HG03575 (cell line): ENCODE data around the gene CC2D2B.
A peak's percentile ranks its signal among the peaks of the same experiment; 100 is the strongest.
"Not testable (repeated sequence)": the region's sequence is repeated elsewhere in the genome, so short reads cannot be mapped to it uniquely, and the experiment has no call there.

Source experiments
- ATAC-seq: cut with Tn5 transposase; IDR thresholded peaks from one replicate; pipeline ENCODE4 v1.9.1; 2021; ENCODE audit not compliant: unreplicated experiment, insufficient number of reproducible peaks, low FRiP score; ENCODE audit errors: extremely low read depth

The CC2D2B gene

DNA sequence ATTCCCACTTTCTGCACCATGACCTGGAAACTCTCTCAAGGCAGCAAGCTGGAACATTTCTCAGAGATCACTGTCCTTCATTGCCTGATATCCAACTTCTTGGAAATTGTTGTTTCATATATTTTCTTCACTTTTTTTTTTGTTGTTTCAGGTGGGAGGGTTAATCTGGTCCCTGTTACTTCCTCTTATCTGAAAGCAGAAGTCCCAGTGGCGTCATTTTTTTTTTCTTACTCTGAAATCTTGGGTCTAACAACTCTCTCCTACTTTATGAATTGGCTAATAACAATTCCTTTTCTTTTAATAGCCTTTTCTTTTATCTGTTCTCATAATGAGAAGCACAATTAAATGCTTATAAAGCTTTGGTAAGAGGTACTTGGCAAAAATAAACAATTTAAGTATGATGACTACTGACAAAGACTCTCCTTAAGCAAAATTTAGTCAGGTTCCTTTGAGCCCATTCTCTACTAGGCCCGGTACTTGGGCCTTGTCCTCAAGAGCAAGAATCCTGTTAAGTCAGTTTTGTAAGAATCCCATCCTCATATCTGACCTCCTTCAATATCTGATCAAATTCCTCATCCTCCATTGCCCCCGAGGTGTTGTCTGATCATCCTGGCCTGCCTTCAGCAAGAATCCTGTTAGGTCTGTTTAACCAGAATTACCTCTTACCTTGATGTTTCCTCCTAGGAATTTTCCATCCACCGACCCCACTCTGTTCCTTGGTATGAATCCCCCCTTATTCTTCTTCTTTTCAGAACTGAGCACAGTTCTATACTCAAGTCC is 11.5 kb upstream of the CC2D2B start:
- ATAC-seq: no peak

DNA sequence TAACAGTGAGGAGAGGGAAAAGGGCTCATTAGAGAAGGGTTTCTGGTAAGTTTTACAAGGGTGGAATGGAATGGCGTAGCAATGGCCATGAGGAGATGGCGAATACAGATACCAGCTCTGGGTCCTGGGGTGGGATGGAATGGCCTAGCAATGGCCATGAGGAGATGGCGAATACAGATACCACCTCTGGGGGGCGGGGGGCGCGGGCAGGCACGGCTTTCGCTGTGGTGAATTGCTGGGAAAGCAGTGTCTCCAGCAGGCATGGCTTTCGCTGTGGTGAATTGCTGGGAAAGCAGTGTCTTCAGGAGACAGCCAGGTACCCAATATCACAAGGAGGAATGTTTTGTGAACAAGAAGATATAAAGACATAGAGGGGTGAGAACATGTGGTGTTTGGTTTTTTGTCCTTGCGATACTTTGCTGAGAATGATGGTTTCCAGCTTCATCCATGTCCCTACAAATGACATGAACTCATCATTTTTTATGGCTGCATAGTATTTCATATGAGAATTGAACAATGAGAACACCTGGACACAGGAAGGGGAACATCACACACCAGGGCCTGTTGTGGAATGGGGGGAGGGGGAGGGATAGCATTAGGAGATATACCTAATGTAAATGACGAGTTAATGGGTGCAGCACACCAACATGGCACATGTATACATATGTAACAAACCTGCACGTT is 1.7 kb upstream of the CC2D2B start:
- ATAC-seq: not testable (repeated sequence)

DNA sequence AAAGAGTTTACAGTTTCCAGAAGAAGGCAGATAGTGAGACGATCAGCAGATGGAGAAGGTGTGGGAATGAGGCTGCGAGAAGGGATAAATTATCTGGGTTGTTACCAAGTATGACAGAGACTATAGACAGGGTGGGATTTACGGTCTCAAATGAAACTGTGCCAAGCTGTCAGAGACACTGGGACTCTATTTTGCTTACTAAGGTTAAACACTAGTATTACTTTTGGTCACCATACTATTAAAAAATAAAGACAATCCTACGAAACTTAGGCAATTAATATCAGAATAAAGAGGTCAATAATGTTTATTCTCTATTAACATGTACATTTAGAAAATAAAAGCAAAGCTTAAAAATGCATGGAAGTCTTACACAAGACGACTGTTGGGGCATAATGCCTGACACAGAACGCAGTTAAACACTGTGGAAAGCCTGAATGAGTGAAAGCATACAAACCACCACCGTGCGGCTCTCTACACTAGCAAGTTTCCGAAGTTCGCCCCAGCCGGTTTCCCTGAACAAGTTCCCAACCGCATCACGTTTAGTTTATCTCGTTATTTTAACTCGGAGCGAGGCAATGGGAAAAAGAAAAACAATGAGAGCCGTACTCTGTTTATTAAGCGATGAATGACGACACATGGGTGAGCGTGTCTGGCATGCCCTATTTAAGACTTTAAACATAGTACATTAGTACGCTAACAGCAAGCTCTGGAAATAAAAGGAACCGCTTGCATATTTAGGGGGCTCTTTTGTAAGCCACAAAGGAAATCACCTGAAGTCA is 909 bp upstream of the CC2D2B start:
- no peak for ATAC-seq

DNA sequence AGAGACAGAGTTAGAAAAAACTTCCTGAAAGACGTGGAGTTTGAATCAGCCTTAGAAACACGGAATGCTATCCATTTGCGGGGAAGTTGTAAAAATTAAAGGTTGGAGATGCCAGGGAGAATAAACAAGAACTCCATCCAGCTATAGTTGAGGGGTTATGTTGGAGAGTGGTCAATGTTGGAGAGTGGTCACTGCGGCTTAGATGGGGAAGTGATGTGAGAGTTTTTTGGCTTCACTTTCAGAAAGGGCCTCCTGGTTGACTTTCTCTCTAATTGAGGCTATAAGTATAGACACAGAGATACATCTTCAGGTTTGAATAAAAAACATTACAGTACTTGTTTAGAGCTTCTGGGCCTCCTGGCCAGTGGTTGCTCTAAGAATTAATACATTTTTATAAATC is 675 bp downstream of the CC2D2B start:
- ATAC-seq: no peak

DNA sequence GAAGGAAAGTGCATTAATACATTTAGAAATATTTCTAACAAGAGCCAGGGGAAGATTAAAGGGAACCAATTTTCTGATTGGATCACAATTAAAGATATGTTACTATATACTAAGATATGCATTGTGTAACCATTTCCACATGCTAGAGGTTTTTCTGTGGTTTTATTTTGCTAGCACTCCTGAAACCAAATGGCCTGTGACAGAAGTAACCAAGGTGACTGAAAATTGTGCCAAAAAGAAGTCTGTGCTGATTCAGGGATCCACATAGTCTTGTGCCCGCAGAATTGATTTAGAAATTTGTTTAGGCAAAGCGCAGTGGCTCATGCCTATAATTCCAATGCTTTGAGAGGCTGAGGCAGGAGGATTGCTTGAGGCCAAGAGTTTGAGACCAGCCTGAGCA is 1.8 kb downstream of the CC2D2B start:
- no peak for ATAC-seq

DNA sequence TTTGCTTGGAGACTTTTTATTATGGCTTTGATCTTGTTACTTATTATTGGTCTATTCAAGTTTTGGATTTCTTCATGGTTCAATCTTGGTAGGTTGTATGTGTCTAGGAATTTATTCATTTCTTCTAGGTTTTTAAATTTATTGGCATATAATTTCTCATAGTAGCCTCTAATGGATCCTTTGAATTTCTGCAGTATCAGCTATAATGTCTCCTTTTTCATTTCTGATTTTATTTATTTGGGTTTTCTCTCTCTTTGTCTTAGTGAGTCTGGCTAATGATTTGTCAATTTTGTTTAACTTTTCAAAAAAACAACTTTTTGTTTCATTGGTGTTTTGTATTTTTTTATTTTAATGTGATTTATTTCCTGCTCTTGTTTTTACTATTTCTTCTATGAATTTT is 8.3 kb downstream of the CC2D2B start:
- not testable (repeated sequence) for ATAC-seq

DNA sequence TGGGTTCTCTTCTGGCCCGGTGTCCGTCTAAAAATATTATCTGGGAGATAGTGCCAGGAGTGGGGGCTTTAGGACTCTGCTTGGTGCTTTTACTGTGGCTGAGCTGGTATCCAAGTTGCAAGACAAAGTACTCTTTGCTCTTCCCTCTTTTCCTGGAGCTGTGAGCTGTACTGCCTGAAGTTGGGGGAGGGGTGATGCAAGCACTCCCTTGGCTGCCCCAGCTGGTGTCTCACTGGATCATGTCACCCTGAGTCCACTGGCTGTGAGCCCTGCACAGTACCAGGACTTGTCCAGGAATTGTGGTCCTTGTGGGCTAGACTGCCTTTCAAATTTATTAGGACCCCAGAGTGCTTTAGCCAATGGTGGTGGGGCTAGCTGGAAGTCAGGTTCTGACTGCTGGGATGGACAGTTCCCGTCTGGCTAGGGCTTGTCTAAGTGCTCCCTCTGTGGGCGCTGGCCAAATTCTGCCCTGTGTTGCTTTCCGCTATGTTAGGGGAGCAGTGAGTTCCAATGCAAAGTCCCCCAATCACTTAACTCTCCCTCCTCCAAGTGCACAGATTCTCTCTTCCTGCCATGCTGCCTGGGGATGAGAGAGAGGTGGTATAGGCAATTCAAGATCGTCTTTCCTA is 13.1 kb downstream of the CC2D2B start:
- no peak for ATAC-seq

DNA sequence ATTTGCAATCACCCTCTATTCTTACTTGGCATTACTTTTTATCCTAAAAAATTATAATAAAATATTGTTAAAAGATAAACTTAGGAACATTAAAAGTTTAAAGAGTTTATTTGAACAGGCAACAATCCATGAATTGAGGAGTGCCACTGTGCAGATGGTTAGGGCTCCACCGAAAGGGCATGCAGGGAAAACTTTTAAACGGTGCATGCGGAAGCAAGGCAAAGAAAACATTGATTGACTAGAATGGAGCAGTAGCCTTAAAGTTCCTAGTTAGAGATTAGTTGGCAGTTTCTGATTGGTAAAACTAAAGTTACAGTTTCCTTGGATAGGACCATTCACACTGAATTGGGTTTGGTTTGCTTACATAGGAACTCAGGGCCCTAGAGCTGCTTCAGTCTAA is 17.3 kb downstream of the CC2D2B start:
- no peak for ATAC-seq

DNA sequence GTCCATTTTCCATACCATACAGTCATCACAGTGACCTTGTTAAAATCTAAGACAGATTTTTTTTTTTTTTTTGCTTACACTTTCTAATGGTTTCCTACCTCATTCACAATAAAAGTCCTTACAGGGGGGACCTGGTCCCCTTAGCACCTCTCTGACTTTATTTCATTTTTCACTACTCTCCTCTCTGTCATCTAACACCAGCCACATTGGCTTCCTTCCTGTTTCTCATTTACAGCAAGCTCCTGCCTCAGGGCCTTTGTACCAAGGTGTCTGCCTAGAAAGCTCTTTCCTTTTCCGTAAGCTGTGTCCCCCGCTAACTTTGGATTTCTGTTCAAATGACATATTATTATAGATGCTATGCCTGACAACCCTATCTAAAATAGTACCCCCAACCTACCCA is 27.7 kb downstream of the CC2D2B start:
- no peak for ATAC-seq

DNA sequence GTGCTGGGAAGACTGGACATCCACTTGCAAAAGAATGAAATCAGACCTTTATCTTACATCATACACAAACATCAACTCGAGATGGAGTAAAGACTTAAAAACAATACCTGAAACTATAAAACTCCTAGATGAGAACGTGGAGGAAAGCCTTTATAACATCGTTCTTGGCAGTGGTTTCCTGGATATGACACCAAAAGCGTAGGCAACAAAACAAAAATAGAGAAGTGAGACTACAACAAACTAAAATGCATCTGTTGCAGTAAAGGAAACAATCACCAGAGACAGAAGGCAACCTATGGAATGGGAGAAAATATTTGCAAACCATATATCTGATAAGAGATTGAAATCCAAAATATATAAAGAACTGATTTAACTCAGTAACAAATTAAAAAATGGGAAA is 33.3 kb downstream of the CC2D2B start:
- no peak for ATAC-seq

DNA sequence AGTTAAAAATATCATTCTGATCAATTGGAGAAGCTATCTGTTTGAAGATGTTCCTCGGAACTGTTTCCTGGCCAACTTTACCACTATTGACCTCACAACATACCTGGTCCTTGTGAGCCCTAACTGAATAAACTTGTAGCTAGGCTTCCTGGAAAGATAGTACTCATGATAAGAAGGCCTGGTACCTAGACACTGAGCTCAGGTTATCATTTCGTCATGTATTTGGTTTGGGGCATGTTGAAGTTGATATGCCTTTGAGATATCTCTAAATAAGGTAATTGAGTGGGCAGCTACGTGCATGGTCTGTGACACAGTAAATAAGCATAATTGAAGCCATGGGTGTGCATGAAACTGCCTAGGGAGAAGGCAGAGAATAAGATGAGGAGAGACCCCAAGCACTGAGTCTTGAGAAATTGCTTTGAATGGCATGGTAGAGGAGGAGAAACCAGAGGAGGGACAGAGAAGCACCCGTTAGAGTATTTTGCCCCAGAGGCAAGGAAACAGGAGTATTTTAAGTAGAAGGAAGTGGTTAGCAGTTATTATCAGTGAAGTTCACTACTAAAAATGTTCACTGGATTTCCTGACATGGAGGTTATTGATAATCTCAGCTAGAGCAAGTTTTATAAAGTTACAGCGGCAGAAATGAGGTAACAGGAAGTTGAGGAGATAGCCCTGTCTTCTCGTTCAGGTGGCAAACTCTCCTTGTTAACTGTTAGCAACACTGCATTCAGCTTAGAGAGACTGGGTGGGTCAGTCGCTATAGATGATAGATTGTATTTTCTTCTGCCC is 55.6 kb downstream of the CC2D2B start:
- ATAC-seq: no peak

DNA sequence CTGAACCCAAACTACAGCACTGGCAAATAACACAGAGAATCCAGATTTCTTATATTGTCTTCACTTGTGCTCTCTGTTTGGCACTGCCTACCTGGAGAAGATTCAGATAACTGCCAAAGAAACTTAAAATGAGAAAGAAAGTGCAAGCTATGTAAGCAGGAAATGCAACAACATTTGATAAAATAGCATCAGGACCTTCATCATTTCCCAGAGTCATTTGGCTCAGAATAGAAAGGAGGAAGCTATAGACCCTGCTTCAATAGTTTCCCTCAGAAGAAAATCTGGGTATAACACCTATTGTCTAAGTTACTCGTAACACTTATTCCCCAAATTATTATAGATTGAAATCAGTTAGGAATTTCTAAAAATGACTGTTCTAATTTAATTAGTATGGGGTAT is 56.2 kb downstream of the CC2D2B start:
- no peak for ATAC-seq

DNA sequence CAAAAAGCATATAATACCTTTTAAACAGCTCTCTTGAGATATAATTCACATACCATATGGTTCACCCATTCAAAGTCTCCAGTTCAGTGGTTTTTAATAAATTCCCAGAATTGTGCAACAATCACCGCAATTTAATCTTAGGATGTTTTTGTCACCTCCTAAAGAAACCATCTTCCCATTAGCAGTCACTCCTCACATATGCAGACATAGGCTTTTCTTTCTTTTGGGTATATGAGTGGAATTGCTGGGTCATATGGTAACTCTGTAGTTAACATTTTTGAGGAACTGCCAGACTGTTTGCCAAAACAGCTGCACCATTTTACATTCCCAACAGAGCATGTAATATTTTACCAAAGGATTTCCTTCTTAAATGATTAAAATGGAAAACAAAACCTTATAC is 57.0 kb downstream of the CC2D2B start:
- ATAC-seq: no peak

DNA sequence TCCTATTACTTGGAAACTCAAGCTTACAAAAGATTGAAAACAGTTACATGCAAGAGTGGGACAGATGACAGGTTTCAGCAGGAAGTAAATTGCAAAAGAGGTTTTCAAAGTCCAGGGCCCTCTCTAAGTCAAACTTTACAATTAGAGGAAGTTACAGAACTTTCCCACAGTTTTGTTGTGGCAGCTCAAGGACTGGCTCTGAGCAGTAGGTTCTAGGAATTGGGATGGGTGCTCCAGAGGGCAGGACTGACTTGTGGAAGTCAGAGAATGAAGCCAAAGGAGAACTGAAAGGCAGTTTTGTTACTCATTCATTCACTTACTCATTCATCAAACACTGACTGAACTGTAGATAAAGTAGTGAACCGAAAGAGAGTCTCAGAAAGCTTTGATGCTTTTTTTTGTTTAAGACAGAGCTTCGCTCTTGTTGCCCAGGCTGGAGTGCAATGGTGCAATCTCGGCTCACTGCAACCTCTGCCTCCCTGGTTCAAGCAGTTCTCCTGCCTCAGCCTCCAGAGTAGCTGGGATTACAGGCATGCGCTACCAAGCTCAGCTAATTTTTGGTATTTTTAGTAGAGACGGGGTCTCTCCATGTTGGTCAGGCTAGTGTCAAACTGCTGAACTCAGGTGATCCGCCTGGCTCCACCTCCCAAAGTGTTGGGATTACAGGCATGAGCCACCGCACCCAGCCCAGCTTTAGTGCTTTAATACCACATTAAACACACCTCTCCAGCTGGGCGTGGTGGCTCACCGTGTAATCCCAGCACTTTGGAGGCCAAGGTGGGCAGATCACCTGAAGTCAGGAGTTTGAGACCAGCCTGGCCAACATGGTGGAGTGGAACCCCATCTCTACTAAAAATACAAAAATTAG is 68.8 kb downstream of the CC2D2B start:
- ATAC-seq: no peak

DNA sequence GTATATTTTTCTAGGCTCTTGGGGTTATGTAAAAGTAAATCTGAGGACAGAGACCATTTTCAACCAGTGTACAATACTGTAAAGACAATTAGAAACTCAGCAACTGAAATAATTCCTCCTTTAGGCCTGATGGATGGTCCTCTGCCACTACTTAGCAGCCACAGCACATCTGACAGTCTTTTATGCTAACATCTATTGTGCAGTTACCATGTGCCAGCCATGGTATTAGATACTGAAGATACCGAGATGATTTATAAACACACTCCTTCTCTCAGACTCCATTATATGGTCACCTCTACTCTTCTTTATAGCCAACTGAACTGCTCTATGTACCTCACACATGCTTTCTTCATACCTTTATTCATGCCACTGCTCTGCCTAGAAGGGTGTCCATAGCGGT is 74.4 kb downstream of the CC2D2B start:
- no peak for ATAC-seq

DNA sequence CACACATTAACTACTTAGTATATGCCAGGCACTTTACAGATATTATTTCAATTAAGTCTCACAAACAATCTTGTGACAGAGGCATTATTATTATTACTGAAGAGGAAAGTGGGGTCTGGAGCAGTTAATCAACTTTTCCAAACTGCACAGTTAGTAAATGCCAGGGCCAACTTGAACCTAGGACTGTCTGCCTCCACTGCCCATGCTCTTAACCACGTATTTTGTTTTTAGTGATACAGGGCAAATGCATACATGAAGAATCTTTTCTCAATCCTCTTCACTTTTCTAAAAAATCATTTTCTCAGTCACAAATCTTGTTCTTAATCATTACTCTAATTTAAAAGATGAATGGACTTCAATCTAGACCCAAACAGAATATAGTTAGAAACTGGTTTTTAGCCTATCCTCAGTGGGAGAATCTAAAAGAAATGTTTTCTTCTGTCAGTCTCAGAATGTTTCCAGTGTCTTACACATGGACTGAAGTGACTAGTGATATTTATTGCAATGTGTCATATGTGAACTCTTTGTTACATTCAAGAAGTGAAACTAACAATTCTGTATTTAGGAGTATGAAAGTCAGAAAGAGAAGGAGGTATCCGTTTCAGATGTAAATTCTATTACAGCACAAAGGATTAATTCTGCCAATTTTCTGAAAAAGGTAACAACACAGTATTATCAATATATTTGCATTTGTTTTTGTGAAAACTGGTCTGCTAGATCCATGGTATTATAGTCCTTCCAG is 80.1 kb downstream of the CC2D2B start:
- ATAC-seq: peak; percentile 92

DNA sequence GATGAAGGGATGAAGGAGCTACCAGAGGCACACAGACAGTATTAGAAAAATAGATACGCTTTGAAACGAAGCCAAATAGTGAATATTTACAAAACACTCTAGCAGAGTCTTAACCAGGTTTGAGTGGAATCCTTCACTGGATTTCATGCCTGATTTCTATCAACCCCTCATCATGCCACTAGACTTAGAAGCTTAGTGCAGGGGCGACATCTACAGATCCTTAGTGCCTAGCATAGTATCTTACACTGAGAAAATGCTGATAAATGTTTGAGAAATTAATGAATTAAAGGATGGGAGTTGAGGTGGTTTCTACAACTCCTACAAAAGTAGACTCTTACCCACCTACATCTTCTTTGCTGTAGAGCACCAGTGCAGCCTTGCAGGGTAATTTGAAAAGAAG is 80.9 kb downstream of the CC2D2B start:
- ATAC-seq: no peak
